Limb (tissue), 2 donors: Measurements from ENCODE around the gene CPSF4L.
A peak's percentile ranks its signal among the peaks of the same experiment; 100 is the strongest.
"Not testable (repeated sequence)": the region's sequence is repeated elsewhere in the genome, so short reads cannot be mapped to it uniquely, and the experiment has no call there.

ENCODE experiments used
- DNase-seq, 2 donors: peaks; one replicate each; pipeline ENCODE4 v3.0.0-alpha.2; 2016; ENCODE audit errors: extremely low spot score in 2 of 2

The CPSF4L gene

GRCh38 chr17:73268582-73269328 lies 7.1 kb upstream of the CPSF4L start:
- peak in 1 of 2 donors; percentile 16 for DNase-seq

- DNase-seq, result peak in 1 of 2 donors; percentile 26
Measured at GRCh38 chr17:73267648-73268537, 6.2 kb upstream of the CPSF4L start.

DNA sequence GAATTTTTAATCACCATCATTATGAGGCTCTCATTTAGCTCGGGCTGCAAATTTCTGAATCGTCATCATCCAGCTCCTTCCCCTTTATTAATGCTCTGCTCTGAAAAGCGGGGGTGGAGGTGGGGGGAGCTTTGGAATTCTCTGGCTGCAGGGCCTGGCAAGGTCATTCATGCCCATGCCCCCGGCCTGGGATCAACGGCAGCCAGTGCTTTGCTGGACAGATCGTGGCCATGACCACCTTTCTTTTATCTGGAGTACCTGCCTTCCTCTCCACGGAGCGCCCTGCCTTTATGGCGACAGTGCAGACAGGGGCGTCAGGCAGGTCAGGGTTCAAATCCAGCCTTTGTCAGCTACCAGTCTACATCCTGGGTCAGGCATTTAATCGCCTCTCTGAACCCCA lies 5.1 kb upstream of the CPSF4L start:
- peak in 1 of 2 donors; percentile 18 for DNase-seq

- DNase-seq, result peak in 1 of 2 donors; percentile 22
Measured at GRCh38 chr17:73265646-73266640, 4.3 kb upstream of the CPSF4L start.

GRCh38 chr17:73264448-73264847 lies 2.8 kb upstream of the CPSF4L start:
- DNase-seq, result not testable (repeated sequence)

GRCh38 chr17:73262676-73263642 lies 1.3 kb upstream of the CPSF4L start:
- DNase-seq, result peak in 1 of 2 donors; percentile 37

DNA sequence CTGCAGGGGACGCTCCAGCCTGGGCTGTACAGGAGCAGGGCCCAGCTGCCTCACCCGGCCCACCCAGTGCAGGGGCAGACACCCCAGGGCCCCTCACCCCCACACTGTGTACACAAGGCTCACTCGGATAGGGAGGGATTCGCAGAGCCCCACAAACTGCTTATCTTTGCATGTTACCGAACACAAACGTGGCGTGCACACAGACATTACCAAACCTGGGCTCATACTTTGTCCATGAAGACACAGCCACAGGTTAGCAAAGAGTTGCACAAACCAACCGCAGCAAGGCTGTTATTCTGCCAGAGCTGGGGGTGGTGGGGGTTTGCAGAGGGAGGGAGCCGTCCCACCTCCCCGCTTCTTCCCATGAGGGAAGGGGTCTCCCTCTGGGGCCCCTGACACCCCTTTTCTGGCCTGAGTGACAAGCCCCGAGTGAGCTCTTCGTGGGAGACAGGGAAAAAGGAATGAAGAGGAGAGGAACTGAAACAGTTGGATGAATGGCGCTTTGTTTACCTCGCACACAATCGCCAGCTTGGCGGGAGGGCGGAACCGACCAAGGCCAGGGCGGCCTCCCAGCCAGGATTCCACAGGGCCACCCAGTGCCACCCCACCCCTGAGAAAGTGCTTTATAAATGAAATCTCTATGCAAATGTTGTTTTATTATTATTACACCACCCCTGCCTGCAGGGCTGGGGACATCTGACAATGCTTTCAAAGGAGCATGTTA lies 434 bp upstream of the CPSF4L start:
- peak in 1 of 2 donors; percentile 48 for DNase-seq

- DNase-seq, result no peak
Measured at GRCh38 chr17:73257516-73257915, 4.2 kb downstream of the CPSF4L start.

DNA sequence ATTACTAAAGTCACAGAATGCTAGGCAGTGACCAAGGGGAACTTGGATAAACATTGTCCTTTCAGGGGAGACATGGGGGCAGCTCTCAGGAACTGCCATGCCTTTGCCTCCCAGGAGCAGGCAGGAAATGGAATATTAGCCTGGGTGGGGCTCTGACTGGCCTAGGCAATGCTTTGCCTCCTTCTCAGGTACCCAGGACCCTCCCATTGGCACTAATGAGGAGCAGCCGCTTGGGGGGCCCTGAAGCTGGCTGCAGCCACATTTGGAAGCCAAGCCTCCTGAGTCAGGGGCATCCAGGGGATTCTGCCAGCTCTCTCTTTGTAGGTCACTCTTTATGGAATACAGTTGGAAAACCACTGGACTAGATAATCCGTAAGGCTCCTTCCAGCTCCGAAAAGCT lies 5.5 kb downstream of the CPSF4L start:
- DNase-seq, result no peak

- DNase-seq, result peak in 1 of 2 donors; percentile 83
Measured at GRCh38 chr17:73255671-73256181, 6.0 kb downstream of the CPSF4L start.

GRCh38 chr17:73251871-73252270 lies 9.8 kb downstream of the CPSF4L start:
- no peak for DNase-seq

- no peak for DNase-seq
Measured at GRCh38 chr17:73250851-73251640, 10.6 kb downstream of the CPSF4L start.

- DNase-seq, result no peak
Measured at GRCh38 chr17:73249700-73250099, 12.0 kb downstream of the CPSF4L start.

GRCh38 chr17:73248532-73248931 lies 13.1 kb downstream of the CPSF4L start:
- no peak for DNase-seq

DNA sequence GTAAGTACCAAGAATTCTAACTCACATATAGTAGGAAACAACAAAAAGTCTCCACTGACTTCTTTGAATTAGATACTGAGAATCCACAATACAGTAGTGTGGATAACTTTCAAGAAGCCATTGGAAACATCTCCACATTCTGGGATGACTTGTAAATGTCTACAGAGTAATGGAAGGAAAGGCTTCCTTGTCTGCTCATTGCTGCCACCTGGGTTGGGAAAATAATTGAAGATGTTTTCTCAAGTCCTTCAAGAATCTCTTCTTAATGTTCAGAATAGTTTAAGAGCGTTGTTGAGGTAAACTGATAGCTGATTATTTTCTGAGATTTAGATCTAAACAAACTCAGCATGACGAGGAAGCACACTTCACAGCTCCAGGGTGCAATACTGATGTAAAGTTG lies 14.0 kb downstream of the CPSF4L start:
- no peak for DNase-seq

- no peak for DNase-seq
Measured at GRCh38 chr17:73240561-73240960, 21.1 kb downstream of the CPSF4L start.

DNA sequence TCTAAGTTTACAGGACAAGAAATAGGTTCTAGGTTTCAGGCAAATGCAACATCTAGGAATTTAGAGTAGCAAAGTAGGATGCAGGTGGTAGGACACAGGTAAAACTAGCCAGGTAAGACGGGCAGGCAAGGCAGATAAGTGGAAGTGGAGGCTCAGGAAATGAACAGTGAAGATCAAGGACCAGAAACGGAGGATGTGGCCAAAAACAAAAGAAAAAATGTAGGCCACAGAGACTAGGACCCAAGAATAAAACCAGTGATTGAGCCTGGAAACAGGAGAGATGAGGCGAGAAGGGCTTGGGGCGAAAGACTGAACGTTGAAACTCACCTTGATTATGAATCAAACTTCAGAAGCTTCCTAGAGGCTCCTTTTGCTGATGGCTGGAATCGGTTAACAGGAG lies 24.0 kb downstream of the CPSF4L start:
- DNase-seq, result no peak

GRCh38 chr17:73234736-73235135 lies 26.9 kb downstream of the CPSF4L start:
- DNase-seq, result no peak
